ENCODE data around the gene GNB5.

DNA sequence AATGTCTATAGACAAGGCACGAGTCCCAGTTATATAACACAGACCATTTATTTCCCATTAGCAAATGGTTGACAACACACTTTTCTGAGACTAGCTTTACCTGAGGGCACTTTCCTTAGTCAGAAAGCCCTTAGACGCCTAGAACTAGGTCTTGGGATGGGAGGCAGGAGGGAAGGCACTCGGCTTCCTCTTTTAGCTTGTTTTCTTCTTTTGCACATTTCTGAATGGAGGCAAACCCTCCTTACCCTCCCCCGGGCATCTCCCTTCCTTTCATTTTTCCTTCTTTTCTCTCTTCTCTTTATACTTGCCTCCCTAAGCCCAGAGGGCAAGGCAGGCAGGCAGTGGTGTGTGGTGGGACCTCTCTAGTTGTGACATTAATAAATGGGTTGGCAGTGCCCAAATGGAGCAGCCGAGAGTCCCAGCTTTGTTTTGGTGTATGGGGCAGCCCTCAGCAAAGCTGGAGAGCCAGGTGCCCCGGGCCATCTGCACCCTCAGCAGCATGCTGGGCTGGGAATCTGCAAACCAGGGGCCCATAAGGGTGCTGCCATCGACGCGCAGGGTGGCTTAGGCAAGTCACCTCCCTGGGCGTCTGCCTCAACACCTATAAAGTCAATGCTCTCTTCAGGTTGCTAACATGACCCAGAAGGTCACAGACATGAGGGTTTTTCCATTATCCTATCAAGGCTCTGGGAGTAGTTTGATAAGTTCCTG is 57.5 kb downstream of the GNB5 start:
- TF ChIP-seq POLR2AphosphoS5 (IDR thresholded peaks at IDR 0.05; ENCODE audit: low read depth, low read length) = no peak
- TF ChIP-seq POLR2A (IDR thresholded peaks at IDR 0.05; ENCODE audit: low read depth, low read length) = no peak
- no peak for TF ChIP-seq TAF1 (IDR thresholded peaks at IDR 0.05; ENCODE audit: borderline replicate concordance, low read depth, low read length)

Data from GM12892 (cell line).